HTR-8/SVneo (cell line): ENCODE measurements around the gene SLC39A6.
"Not testable (repeated sequence)": the region's sequence is repeated elsewhere in the genome, so short reads cannot be mapped to it uniquely, and the experiment has no call there.

Source experiments
- DNase-seq: peaks from one replicate; pipeline ENCODE4 v3.0.0; 2011; ENCODE audit warnings: low spot score, mixed read lengths; ENCODE audit not compliant: insufficient read length
- FAIRE-seq: peaks from 2 replicates; lab custom pipeline; 2011; peaks lifted over from hg19 to GRCh38; lab: Jason Lieb, UNC

Gene SLC39A6, protein sequence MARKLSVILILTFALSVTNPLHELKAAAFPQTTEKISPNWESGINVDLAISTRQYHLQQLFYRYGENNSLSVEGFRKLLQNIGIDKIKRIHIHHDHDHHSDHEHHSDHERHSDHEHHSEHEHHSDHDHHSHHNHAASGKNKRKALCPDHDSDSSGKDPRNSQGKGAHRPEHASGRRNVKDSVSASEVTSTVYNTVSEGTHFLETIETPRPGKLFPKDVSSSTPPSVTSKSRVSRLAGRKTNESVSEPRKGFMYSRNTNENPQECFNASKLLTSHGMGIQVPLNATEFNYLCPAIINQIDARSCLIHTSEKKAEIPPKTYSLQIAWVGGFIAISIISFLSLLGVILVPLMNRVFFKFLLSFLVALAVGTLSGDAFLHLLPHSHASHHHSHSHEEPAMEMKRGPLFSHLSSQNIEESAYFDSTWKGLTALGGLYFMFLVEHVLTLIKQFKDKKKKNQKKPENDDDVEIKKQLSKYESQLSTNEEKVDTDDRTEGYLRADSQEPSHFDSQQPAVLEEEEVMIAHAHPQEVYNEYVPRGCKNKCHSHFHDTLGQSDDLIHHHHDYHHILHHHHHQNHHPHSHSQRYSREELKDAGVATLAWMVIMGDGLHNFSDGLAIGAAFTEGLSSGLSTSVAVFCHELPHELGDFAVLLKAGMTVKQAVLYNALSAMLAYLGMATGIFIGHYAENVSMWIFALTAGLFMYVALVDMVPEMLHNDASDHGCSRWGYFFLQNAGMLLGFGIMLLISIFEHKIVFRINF

DNA sequence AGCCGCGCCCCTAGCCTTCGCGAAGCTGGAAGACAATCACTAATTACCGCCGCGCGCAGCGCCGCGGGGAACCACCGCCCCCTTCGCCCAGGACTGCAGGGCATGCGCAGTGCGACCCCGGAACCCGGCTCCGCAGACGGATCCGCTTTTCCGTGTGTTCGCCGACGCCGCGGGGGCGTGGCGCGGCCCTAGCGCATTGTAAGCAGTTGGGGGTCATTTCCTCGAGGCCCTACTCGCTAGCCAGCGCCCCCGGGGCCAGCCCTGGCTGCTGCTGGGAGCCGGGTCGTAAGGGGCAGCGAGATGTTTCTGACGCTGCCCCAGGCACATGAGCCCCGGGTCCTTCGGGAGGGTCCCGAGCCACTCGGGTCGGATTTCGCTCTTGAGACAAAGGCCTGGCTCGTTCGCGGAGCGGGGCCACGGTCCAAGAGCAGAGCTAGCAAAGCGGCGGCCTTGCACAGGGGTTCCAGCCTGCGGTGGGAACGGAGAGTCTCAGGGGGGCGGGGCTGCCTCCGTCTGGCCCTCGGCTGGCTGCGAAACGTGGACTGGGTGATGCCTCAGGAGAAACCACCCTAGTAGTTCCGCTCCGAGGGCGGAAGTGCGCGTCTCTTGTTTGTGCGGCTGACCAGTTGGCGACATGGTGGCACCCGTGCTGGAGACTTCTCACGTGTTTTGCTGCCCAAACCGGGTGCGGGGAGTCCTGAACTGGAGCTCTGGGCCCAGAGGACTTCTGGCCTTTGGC, at the start of gene SLC39A6, which contains the start of gene ELP2:
Gene SLC39A6, minus strand, starts transcription at position 41 of the 739 bp plus-strand sequence. CDS start 2,333 bp downstream, outside the sequence.
Gene ELP2, plus strand, starts transcription at position 600 of the 739 bp plus-strand sequence. Its CDS starts 35 bp downstream, at position 635.
- FAIRE-seq, result no peak
- DNase-seq, result peak; percentile 81

- no peak for DNase-seq
- FAIRE-seq, result no peak
Observed at GRCh38 chr18:36177913-36178312, 48.8 kb upstream of the SLC39A6 start.

GRCh38 chr18:36176711-36177110, 47.6 kb upstream of the SLC39A6 start:
- FAIRE-seq (no peak), DNase-seq (no peak)

DNA sequence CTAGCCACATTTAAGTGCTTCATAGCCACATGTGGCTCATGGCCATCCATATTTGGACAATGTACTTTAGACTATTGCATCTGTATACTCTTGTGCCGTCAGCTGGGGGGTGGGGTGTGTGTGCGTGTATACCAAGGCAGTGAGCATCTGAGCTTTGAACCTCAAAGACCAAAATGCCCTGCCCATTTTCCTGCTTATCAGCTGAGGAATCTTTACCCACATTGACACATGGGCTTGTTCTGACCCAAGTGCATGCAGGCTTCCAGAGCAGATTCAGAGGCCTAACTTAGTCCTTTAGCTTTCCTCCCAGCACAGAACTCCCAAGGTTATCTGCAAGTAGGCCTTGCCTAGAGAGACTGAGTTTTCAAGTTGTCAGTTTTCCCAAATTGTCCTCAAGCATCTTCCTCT, 47.0 kb upstream of the SLC39A6 start:
- FAIRE-seq (no peak), DNase-seq (no peak)

DNA sequence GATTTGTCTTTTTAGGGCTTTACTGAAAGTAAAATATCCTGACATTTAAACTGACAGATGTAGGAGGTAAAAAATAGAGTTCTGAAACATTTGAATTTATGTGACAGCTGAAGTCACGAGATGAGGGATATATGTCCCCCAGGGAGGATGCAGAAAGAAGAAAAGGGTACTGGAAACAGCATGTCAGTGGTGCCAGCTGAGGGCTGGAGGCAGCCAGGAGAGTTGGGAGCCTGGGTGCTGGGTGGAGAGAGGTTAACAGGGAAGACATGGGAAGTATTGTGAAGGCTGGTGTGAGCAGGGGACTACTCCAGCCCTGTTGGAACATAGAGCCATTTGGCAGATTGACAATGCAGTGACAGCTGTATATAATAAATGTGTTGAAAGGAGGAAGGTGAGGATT, 46.3 kb upstream of the SLC39A6 start:
- DNase-seq (no peak), FAIRE-seq (no peak)

- FAIRE-seq, result no peak
- DNase-seq, result no peak
Observed at GRCh38 chr18:36169938-36170337, 40.8 kb upstream of the SLC39A6 start.

- not testable (repeated sequence) for FAIRE-seq, DNase-seq
Observed at GRCh38 chr18:36168296-36168695, 39.2 kb upstream of the SLC39A6 start.

DNA sequence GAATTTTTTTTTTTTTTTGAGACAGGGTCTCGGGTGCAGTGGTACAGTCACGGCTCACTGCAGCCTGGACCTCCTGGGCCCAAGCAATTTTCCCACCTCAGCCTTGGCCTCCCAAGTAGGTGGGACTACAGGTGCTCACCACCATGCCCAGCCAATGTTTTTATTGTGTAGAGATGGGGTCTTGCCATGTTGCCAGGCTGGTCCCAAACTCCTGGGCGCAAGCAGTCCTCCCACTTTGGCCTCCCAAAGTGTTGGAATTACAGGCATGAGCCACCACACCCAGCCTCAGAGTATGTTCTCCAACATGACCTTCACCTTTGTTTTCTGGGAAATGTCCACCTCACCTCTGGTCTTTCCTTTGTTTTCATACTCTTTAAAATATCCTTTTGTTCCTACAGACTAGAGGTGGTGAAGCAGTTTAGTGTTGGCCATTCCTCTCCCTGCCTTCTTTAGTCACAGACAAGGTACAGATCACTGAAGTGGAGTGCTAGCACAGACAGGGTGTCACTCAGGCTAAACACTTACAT, 38.6 kb upstream of the SLC39A6 start:
- FAIRE-seq, result no peak

GRCh38 chr18:36162981-36163380, 33.8 kb upstream of the SLC39A6 start:
- DNase-seq (no peak), FAIRE-seq (no peak)

More for the DNA sequence above, 38.6 kb upstream of the SLC39A6 start:
- DNase-seq, result no peak

GRCh38 chr18:36160959-36161371, 31.8 kb upstream of the SLC39A6 start:
- no peak for FAIRE-seq

GRCh38 chr18:36158266-36158867, 29.2 kb upstream of the SLC39A6 start:
- no peak for DNase-seq
- no peak for FAIRE-seq

More at GRCh38 chr18:36160959-36161371, 31.8 kb upstream of the SLC39A6 start:
- DNase-seq, result no peak

- no peak for FAIRE-seq
- DNase-seq, result no peak
Observed at GRCh38 chr18:36157441-36157840, 28.3 kb upstream of the SLC39A6 start.

GRCh38 chr18:36155851-36156757, 27.0 kb upstream of the SLC39A6 start:
- DNase-seq (no peak), FAIRE-seq (no peak)

DNA sequence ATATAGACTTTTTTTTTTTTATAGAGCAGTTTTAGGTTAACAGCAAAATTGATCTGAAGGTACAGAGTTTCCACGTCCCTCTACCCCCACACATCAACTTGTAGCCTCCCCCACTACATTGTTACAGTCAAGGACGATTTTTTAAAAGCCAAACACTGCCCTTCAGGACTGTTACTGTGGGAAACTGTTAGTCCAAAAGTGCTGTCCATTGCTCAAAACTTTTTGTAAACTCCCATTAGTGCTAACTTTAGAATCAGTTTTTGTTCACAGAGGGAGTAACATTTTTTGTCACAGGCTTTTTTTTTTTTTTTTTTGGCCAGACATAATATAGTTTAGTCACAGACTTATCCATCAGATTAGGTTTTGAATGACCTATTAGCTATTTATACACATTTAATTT, 24.6 kb upstream of the SLC39A6 start:
- DNase-seq (no peak), FAIRE-seq (no peak)

DNA sequence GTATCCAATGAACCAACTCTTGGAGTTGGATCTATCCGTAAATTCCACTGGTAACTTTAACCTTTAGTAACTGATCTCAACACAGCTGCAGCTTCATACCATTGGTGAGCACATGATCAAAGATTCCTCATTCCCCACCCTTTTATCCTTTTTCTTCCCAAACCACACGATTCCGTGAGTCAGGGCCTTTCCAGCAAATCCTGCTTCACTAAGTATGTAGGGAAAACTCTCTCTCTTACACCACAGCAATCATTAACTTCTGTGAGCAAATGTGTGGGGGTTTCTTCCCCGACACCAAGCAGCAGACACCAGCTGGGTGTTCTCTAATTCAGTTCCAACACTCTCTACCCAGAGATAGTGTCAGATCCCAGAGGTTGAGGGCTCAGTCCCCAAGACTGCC, 24.1 kb upstream of the SLC39A6 start:
- DNase-seq (no peak), FAIRE-seq (no peak)

DNA sequence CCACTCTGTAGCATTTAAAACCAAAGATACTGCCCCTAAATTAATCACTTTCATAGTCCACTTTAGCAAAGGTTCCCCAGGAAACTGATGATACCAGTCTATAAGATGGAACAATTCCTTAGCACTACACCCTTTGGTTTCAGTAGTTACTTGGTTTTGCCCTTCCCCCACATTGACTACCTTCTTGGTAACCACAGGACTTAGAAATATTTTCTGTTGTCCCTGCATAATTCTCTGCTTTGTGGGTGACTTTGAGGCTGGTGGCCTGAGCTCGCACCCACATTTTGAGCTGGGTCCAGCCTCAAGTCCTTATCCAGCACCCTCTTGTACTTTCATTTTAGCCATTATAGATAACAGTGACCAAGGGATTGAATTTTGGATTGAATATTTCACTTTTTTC, 23.6 kb upstream of the SLC39A6 start:
- FAIRE-seq (no peak), DNase-seq (no peak)

- no peak for DNase-seq
- FAIRE-seq, result no peak
Observed at GRCh38 chr18:36149514-36150289, 20.6 kb upstream of the SLC39A6 start.

GRCh38 chr18:36143391-36143790, 14.3 kb upstream of the SLC39A6 start:
- no peak for DNase-seq
- FAIRE-seq, result no peak
